ENCODE results near the gene PPP6R2.

DNA sequence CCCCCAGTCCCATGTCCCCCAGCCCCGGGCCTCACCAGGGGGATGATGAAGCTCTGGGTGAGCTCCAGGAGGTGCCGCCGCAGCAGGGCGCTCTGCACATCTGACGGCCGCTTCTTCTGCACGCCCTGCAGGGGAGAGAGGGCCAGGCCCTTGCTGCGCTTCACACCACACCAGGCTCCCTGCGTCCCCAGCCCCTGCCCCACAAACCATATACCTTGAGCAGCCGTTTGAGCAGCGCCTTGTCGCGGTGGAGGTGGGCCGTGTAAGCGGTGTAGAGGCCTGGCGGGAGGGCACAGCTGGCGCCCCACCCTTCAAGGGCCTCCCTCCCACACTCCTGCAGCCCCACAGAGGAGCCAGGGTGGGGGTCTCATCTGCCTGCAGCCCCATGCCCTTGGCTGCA lies 29.5 kb upstream of the PPP6R2 start:
- TF ChIP-seq CTCF (IDR thresholded peaks at IDR 0.05): no peak
- TF ChIP-seq POLR2A (IDR thresholded peaks at IDR 0.05): no peak
